ENCODE measurements around the gene FRMD1.

FRMD1 gene

DNA sequence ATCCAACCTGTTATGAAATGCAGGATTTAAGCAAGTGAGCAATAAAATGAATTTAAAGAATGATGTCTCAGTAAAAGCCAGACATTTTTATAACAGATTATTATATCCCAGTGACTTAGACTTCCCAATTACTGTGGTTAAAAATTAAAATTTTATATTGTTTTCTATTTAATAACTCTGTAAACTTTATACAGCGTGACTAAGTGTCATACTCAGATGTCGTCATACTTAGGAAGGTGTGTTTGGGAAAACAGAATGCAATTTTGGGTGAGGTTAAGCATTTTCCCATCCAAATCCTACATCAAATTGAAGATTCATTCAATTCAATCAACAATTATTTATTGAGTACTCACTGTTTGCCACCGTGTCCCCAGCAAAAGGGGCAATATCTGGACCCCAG, 31.4 kb upstream of the FRMD1 start:
- no peak for DNase-seq

DNA sequence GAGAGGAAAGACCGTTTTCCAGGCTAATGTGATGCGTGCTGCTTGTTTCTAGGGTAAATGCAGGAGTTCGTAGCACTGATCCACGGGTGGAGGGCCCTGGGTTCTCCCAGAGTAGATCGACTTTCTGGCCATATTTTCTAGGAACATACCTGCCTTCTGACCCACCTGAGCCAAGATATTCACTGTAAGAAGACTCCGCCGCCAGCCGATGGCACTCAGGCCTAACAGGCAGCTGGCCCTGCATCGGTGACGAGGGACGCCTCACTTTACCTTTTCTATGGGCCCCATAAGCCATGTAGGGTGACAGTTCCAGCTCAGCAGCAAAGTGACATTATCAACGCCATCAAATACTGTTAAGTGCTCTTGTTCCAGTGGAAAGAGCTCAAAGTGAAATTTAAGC, 30.2 kb upstream of the FRMD1 start:
- no peak for DNase-seq

DNA sequence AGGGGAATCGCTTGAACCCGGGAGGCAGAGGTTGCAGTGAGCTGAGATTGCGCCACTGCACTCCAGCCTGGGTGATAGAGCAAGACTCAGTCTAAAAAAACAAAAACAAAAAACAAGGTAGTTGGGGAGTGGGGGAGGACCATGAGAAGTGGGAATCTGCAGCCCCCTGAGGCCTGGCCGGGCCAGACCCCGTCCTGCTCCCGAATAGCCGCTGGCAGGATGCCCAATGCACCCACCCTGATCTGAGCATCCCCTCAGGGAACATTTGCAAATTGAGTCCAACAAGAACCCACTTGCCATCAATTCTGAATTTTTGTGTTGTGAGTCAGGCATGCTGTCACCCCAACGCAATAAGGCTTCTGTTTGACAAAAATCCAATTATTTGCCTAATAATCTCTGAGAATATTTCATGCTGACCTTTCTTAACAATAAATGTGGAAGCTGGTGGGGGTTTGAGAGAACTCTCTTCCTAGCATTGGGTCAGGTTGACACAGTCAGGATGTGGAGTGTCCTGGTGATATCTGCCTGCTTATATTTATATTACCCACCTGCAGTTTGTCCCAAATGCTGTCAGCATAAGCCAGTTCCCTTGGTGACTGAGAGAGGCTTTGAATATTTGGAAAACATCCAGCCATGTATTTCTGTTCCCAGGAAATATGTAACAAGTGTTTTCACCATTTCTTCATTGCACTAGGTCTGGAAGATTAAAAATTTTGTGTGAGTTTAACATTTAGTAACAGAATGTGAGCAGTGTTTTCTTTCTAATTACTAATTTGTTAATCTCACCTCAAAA, 28.4 kb upstream of the FRMD1 start:
- DNase-seq: no peak

DNA sequence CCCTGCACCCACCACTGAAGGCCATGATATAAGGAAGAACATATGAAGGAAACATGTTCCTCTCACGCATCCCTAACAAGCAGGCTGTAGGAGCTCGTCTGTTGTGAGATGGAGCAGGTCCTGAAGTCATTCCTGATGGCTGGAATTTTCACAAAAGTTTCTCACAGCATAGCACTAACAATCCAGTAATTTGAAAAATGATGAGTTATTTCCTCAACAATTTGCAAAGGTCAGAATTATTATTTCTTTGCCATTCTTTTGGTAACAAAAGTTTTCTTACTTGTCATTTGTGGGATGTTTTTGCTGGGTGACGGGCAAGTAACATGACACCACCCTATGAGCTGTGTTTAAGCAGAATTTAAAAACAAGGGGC, 27.6 kb upstream of the FRMD1 start:
- DNase-seq: no peak

DNA sequence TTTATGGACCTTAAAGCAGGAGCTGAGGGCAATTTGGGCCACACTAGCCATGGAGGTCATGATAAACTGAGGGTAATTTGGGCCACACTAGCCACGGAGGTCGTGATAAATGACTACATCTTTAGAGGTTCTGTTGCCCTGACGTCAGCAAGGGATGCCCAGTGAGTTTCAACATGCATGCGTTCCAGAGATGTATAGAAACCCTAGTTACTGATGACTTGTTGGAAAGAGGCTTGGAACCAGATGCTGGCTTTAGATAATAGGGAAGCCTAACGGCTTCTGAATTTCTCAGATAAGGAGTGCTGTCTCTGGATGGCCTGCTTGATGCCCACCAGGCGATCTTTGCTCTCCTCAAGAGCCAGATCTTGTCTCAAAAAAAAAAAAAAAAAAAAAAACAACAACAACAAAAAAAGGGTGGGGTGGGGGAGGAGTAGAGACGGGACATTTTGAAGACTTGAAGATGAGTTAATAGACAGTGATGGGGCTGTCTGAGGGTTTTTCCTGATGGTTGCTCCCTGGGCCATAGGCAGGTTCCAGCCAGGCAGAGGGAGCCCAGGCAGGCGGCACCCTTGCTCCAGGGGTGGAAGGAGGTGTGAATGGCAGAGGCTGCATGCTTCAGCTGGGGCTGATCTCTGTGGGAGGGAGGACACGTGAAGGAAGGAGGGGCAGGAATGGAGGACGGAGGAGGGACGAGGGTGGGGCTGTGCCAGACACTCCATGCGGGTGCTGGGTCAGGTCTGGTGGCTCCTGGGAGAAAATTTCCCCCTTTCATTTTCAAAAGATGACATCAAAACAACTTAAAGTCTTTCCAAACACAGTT, 27.0 kb upstream of the FRMD1 start:
- DNase-seq: no peak

DNA sequence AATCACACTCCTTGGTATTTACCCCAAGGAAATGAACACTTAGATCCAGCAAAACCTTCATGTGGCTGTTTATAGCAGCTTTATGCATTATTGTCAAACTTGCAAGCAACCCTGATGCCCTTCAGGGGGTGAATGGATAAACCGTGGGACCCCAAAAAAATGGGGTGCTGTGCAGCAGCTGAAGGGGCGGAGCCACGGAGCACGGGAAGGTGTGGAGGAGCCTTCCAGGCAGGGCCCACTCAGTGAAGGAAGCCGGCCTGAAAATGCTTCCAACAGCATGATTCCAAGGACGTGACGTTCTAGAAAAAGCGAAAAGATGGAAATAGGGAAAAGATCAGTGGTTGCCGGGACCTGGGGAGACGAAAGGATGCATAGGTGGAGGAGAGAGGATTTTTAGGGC, 25.6 kb upstream of the FRMD1 start:
- no peak for DNase-seq

DNA sequence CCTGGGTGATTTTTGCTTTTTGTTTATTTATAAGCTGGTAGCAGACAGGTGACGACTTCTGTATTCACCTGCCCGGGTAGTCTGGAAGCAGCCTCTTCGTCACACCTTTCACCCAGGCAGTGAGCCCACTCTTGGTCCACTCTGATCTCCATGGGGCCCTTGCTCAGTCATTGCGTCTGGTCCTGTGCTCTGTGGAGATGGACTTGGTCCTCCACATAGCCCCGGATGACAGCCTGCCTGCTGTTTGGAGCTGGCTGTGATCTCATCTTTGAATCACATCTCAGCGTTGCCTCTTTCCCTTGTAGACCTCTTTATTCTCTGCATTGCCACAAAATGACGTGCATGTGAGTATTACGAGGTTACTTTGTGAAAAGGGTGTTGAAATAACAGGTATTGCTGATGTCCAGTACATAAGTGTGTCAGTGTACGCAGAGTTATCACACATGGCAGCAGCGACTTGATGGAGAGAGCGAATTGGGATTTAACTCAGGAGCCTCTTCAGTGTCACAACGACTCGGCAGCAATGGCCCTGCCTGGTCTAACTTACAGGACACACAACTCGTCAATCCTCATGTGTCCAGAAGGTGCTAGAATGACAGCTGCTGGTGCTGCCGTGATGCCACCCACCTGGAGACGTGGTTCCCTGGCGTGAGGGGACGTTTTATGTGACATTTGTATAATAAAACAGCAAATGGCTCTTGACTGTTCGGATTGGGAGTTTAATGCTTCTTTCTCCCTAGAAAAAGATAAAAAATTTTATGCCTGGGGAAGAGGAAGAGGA, 24.2 kb upstream of the FRMD1 start:
- no peak for DNase-seq

DNA sequence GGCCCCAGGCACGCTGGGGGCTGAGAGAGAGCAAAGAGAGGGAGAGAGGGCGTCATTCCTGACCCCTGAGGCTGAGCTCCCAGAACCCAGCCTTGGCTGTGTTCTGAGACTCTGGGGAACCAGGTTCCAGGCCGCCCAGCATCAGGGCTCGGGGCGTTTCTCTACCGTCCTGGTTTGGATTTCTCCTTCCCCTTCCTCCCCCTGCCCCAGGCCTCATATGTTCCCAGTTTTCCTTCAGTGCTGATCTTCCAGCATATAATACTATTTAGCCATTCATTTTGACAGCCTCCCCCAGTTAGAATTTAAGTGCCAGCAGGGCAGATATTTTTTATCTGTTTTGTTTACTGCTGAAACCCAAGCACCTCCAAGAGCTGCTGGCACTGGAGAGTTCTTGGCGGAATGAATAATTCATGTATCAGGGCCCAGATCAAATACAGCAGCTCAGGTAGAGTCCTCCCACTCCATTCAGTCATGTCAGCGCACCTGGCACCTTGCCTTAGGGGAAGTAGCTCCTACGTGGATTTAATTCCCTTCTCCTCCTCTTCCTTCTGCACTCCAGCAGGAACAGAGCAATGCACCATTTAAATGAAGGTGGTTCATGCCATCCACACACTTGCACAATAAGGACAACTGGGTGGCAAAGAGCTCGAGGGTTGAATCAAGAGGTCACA, 23.4 kb upstream of the FRMD1 start:
- no peak for DNase-seq

DNA sequence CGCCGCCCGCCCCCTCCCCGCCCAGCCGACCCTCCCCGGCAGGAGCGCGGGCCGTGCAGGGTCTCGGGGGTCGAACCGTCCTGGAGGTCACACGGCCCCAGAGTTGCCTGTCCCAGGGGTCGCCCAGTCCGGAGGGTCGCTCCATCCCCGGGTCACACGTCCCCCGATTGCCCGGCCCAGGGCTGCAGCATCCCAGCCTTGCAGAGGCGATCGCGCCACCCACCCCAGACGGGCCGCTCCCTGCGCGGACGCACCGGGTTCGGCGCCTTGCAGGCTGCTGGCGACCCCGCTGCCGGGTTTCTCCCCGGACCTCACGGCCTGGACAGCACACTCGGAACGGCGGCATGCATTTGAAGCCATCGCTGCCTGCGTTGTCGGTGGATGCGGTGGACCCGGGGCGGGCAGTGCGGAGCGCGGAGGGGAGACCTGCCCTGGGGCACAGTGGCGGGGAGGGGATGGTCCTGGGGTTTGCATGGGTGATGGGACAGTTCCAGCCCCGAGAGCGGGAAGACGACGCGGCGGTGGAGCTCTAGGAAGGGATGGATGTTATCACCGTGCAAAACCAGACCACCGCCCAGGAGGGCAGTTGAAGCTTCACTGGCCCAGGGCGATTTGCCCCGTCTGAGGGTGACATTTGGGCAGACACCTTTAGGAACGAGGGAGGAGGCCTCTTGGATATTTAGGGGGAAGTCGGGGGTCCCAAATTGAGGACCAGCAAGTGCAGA, 22.7 kb upstream of the FRMD1 start:
- DNase-seq: no peak

DNA sequence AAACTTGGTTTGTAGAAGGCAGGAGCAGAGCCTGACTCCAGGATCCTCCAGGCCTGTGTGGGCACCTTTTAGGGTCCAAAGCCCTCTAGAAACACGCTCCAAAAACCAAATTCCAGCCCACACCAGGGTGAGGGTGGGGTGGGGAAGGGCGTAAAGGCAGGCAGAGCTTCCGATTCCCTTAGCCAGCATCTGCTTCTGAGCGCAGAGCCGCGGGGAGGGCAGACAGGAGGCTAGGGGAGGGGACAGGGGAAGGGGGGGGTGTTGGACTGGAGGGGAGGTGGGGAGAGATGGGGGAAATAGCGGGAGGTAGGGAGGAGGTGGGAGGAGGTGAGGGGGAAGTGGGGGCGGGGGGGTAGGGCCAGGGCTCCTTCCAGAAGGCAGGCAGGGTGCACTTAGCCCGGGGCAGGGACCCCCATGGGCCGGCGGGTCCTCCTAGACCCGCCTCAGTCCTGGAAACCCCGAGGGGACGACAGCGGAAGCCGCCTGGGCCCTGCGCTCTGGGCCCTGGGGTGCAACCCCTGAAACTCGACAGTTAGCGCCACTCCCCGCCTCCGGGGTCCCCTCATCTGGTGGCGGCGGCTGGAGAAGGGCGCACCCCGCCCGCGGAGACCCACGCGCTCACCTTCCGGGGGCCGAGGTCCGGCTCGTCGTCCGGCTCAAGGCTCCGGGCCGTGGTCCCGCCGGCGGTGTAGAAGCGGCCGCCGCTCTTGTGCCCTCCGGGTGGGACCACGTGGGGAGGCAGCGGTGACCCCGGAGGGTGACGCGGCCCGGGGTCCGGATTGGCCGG, 22.0 kb upstream of the FRMD1 start:
- no peak for DNase-seq

DNA sequence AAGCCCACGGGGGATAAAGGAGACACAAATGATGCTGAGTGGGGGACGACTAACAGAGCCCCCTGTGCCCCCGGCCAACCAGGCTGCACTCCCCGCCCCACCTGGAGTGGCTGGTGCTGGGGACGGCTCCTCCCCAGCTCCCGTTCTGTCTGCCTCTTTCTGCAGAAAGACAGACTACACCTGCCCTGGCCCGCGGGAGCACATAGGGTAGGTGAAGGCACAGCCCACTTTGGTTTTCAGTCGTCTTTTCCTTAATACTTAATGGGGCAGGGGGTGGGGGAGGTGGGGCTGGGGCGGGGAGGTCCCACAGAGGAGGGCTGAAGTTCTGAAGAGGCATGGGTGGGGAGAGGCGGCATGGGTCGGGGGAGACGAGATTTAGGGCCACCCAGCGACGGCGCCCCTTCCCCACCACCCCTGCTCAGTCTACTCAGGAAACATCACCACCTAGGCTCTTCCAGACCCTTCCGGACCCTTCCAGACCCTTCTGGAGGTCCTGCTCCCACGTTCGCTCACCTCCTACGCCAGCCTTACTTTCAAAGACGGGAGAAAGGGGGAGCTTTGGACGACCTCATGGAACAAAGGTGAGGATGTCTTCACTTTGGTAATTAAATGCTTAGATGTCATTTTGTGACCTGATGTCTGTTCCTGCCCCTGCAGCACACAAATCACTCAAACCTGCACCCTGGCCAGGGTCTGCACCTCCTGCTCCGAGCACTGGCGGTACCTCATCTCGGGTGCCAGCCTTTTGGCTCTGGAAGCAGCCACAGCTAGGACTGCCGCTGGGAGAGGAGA, 21.2 kb upstream of the FRMD1 start:
- no peak for DNase-seq

DNA sequence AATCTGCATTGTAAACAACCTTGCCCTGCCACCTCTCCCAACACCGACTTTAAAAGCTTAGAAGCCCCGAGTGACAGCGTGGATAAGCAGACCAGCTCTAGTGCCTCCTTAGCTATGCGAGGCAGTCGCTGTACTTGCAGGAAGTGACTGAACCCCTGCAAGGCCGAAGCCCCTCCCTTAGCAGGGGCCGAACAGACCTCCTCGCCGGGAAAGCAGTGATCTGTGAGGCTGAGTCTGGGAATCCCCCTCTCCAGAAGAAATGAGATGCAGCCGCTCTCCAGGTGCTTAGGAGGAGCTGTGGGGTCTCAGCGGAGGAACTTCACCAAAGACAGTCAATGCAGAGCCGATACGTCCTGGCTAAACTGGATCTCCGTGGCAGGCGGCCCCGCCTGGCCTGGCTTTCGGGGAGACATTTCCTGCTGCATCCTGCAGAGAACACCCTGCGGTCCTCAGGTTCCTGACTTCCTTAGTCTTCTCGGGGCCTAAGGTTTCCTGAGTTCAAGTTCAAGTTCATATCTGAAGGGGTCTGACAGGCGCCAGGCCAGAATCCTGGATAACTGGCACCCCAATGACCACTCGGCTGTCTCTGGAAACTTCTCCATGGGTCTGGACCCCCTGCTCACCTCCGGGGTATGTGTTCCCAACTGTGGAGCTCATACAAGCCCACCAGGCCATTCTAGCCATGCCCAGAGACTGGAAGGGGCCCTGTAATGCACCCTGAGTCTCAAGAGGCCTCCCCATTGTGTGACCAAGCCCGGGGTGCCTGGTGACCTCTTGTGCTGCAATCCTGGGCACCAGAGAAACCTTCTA, 20.4 kb upstream of the FRMD1 start:
- no peak for DNase-seq

DNA sequence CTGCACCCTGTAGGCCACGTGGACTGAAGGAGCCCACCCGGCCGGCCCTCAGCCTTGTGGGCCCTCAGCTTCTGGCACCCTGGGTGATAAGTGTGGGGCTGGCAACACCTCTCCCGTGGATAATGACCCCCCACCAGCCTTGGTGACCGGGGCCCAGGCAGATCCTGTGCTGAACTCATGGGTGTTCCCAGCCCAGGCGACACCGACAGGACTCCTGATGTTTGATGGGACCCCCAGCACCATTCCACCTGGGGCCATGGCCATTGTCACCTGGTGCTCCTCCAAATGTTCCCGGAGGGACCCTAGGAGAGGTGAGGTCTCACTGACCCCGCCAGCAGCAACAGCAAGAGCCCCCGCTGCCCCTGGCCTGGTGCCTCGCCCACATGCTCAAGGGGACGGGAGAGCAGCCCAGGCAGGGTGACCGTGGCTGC, 19.4 kb upstream of the FRMD1 start:
- DNase-seq: no peak

DNA sequence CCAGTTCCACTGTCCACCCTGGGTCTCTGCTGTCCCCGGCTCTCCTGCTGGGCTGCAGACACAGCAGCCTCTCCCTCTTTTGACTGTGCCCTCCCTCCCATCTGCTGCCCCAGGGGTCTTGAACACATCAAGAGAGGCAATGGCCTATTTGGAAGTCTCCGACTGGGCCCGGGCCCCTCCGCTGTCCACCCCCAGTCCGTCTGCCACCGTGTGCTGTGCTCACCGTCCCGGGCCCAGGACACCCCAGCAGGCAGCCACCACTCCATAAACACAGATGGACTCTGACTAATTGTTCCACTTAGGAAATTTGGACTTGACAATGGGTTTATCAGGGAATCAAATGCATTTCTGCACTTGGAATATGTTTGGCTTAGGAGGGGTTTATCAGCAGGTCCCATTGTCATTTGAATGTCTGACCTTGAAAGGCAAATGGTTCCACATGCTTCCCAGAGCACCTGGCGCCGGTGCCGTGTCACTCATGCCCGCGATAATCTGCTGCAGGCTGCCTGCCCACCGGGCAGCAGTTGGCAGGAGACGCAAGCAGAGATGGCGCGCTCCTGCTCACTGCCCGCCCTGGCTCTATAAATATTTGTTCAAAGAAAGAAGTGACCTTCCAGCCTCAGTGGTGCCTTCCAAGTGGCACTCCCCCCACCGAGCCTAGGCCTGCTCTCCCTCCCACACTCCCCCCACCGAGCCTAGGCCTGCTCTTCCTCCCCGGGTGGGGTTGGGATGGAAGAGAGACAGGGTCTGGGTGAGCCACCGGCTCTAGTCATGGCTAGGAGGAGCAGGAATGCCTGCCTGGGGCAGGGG, 18.8 kb upstream of the FRMD1 start:
- DNase-seq: no peak

DNA sequence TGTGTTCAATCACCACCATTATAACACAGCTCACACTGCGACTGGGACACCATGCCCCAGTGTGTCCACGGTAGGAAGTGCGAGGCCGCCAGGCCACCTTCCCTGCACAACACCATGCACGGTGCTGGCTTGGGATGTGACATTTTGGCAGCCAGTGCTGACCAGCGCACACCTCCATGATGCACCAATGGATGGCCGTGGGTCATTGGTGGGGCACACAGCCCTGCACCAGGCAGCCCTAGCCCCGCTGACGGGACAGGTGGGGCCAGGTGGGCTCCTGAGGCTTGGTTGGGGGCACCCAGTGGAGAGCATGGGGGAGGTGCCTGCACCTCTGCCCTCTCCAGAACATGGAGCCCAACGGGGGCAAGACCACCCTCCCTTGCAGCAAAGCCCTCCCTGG, 18.2 kb upstream of the FRMD1 start:
- DNase-seq: no peak

DNA sequence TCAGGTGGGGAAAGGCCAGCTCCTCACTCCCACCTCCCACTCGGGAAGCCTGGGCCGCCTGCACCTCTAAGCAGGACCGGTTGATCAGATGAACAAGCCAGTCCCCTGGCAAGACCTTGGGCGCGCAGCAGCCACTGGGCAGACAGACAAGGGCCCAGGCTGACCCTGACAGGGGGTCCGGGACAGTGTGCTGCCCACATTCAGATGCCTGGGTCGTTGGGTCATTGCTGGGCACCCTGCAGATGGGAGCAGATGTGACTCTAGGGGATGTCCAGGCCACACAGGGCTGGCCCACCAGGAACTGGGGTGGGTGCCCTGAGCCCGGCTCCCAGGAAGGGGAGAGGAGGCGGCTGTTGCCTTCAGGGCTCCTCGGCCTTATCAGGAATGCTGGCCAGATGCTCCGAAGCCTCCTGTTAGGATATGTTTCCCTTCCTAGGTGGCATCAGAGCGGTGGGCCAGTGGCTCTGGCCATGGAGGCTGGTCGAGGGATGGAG, 17.3 kb upstream of the FRMD1 start:
- no peak for DNase-seq

DNA sequence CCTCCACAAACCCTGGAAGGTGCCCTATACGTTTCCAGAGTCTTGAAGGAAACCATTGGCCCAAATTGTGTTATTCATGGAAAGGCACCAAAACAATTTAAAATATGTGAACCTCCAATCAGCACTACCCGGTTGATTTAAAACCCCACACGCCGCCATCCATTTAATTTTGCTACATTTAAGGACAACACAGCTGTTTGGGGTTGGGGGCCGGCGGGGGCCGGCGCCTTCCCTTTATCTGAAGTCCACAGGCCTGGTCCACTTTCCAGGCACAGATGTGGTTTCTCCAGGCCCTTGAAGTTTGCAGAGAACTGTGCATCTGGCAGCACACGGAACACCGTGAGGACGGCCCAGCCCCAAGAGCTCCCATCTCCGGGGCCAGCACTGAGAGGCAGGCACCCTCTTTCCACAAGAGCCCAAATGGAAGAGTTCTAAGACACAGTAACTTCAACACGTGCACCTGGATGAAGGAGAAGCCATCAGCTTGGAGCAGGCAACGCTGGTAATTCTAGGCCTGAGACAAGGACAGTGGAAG, 16.8 kb upstream of the FRMD1 start:
- DNase-seq: no peak

DNA sequence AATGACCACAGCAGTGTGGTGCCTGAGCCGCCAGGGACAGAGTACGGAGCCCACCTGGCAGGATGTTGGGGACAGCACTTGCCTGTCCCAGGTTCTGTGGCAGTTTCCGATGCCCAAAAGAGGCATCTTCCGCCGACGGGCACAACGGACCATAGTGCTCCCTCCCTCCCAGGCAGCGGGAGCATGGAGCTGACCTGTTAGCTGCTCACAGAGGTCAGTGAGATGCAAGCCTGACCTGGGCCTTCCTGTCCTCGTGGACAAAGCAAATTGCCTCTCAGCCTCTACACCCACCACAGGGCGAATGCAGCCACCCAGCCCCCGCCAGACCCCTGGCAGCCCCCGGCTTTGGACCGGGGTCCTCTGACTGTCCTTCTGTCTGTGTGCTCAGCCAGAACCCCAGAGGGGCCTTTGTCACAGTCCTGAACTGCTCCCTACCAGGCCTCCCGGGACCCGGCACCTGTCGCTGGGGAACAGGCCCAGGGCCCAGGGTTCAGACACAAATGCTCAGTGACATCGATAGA, 16.2 kb upstream of the FRMD1 start:
- no peak for DNase-seq

Measured in MV-4-11 (cell line).